ENCODE results near the gene CCSAP. TPM values are rescaled to one million over a fixed set of nuclear protein-coding genes. Genes with fewer than 3 reads are reported as not detected.

The CCSAP gene
- total and polyA plus RNA-seq, 11 donors = 0.94 to 6.2 (median 2.5) TPM

DNA sequence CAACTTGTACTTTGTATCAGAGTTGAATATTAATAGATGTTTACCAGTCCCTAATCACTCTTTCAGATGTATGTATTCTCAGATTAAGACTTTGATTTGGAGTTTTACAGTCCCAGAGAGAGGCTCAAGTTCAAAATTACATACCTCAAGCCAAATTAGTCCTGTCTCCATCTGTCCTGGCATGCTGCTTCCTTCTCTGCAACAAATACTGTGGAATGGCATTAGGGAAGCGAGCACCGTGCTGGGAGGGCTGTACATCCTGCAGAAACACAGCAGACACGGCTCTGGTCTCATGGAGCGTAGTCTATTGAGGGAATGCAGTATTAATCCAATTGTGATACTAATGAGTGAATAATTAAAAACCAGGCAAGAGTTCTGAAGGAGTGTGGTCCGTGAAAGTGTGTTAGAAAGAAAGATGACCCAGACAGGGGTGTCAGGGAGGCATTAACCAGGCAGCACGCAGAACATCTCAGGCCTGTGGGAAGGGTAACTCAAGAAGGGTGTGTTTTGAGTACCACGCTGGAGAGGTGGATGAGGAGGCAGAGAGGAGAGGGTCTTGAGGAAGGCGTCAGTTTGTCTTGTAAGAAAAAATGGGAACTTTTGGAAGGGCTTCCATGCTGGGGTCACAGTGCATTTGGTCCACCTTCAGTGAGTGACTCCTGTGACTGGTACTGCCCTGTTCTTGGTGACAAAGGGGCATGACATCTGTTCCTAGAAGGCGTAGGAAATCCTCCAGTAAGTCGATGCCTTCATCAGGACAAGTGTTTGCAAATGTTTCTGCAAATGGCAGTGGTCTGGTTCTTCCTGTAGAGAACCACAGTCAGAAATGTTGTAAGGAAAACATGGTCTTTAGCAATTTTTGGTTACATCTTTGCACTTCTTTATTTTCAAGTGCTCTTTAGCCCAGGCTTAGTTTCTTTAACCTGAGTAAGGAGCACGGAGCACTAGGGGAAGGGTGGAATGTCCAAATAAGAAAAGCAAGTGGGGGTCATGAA is 70.4 kb downstream of the CCSAP start:
- no peaks in the 10 kb centered on the region for H3K27me3 ChIP-seq
- H3K4me3 ChIP-seq = peak overlapping the region; percentile 55 to 91 (median 72)
- ATAC-seq (no peak), DNase-seq (no peak)
- H3K36me3 ChIP-seq = no peaks in the 10 kb centered on the region
- H3K4me1 ChIP-seq = peaks cover 2 to 48% (median 40%) of the 10 kb centered on the region in 12 donors
- peak overlapping the region in 11 of 12 donors; percentile 78 to 89 (median 85) for H3K27ac ChIP-seq
- intact Hi-C loops (cut with DNase I) = loop anchor here in 1 of 10 donors (5.0 kb wide), 1 partner anchor 235 kb away; the partner anchor contains the start of gene NUP133
- no peak for TF ChIP-seq POLR2A (IDR thresholded peaks at IDR 0.05)
- H3K9me3 ChIP-seq = peaks cover 0 to 3% (median 0%) of the 10 kb centered on the region in 12 donors
- WGBS, 4 donors = 48 to 57% (median 54%) methylated on average over 11 of the region's 11 CpGs

DNA sequence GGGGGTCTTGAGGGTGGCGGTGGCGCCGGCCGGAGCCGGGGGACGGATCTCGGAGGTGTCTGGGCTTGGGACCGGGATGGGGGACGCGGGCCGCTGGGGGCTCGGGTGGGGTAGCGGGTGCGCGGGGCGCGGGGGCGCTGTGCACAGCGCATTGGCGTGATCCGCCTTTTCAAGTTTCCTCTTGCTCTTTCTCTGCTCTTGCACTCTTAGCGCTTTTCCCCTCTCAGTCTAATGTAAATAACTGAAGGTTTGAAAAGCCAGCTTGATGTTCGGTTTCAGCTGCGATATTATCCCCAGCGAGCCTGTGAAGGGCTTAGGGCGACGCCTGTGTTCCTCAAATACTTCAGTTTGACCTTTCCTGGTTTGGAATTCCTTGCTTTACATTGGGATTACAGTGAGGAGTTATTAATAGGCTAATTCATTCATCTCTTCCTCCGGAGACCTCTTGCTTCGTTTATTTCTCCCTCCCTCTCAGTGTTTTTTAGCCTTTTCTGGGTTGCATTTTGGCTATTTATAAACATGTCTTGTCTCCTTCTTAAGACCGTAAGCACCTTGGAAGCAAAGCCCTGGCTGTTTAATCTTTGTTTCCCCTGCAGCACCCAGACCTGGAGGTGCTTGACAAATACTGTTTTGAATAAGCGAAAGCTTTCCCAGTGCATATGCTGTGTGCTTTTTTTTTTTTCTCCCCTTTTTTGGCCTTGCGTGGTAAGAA is 71.2 kb downstream of the CCSAP start:
- Histone ChIP-seq H3K27ac (peak overlapping the region; percentile 78 to 89 (median 85)), H3K27me3 (no peaks in the 10 kb centered on the region), H3K4me3 (peak overlapping the region; percentile 55 to 91 (median 72)), H3K9me3 (peaks cover 0 to 12% (median 0%) of the 10 kb centered on the region in 12 donors), H3K36me3 (no peaks in the 10 kb centered on the region), H3K4me1 (peaks cover 2 to 48% (median 38%) of the 10 kb centered on the region in 12 donors)
- no peak for TF ChIP-seq POLR2A (IDR thresholded peaks at IDR 0.05)
- TF ChIP-seq, protein P1, sequence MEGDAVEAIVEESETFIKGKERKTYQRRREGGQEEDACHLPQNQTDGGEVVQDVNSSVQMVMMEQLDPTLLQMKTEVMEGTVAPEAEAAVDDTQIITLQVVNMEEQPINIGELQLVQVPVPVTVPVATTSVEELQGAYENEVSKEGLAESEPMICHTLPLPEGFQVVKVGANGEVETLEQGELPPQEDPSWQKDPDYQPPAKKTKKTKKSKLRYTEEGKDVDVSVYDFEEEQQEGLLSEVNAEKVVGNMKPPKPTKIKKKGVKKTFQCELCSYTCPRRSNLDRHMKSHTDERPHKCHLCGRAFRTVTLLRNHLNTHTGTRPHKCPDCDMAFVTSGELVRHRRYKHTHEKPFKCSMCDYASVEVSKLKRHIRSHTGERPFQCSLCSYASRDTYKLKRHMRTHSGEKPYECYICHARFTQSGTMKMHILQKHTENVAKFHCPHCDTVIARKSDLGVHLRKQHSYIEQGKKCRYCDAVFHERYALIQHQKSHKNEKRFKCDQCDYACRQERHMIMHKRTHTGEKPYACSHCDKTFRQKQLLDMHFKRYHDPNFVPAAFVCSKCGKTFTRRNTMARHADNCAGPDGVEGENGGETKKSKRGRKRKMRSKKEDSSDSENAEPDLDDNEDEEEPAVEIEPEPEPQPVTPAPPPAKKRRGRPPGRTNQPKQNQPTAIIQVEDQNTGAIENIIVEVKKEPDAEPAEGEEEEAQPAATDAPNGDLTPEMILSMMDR (IDR thresholded peaks at IDR 0.05) = peak in 6 of 12 donors; percentile 8 to 29 (median 16)
- intact Hi-C loops (cut with DNase I) = loop anchor here in 3 of 10 donors (2.0 to 5.0 kb wide), 4 partner anchors 25 to 237 kb away; partner anchors contain the start of genes NUP133 (in 2 of the 3) and CCSAP (in 1 of the 3)
- 0 to 2% (median 1%) methylated on average over 24 to 32 of the region's 32 CpGs for WGBS, 4 donors
- peak in 2 of 5 donors; percentile 45 to 51 for DNase-seq
- ATAC-seq = peak in 3 of 4 donors; percentile 41 to 51 (median 48)

Other genes starting within 250 kb of the CCSAP start
- 100 to 1,000 TPM in 5 of 9 donors, 10 to 100 TPM in 4; 33.6 to 159 (median 121) TPM for gene RAB4A, start 71.9 kb downstream of the CCSAP start, total RNA-seq
- 10 to 100 TPM; 27.6 to 65.7 TPM for gene RAB4A, start 71.9 kb downstream of the CCSAP start, polyA plus RNA-seq
- gene ACTA1, start 91.0 kb upstream of the CCSAP start, total RNA-seq = over 10,000 TPM in 4 of 9 donors, 1,000 to 10,000 TPM in 5; 1,926 to 30,941 (median 8,947) TPM
- 1,000 to 10,000 TPM; 3,190 to 8,475 TPM for gene ACTA1, start 91.0 kb upstream of the CCSAP start, polyA plus RNA-seq
- gene NUP133, start 165.3 kb upstream of the CCSAP start, total RNA-seq = 10 to 100 TPM; 23.1 to 37.3 (median 31.0) TPM
- gene NUP133, start 165.3 kb upstream of the CCSAP start, polyA plus RNA-seq = 10 to 100 TPM in 1 of 2 donors, 1 to 10 TPM in 1; 8.0 to 16.5 TPM
- 10 to 100 TPM in 7 of 9 donors, 1 to 10 TPM in 2; 8.4 to 13.3 (median 10.8) TPM for gene ABCB10, start 215.7 kb upstream of the CCSAP start, total RNA-seq
- gene ABCB10, start 215.7 kb upstream of the CCSAP start, polyA plus RNA-seq = 1 to 10 TPM; 4.5 to 6.6 TPM